ENCODE data around the gene ILDR2.
"Not testable (repeated sequence)": the region's sequence is repeated elsewhere in the genome, so short reads cannot be mapped to it uniquely, and the experiment has no call there.

ILDR2 gene

GRCh38 chr1:166884040-166884642, 91.2 kb downstream of the ILDR2 start:
- peak; percentile 47 for DNase-seq

- DNase-seq, result no peak
Observed at GRCh38 chr1:166882893-166883292, 92.4 kb downstream of the ILDR2 start.

GRCh38 chr1:166878173-166878917, 97.0 kb downstream of the ILDR2 start:
- not testable (repeated sequence) for DNase-seq

DNA sequence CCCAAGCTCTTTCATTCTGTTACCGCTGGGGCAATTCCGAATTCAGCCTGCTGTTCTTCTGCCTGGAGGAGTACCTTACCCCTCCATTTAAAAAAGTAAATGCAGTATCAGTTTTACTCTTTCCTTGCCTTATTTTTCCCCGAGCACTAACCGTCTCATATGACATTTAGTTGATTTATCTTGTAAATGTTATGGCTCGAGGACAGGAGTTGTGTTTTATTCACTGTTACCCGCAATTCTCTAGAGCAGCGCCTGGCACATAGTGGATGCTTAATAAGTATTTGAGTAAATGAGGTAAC, 98.9 kb downstream of the ILDR2 start:
- no peak for DNase-seq

GRCh38 chr1:166875734-166876539, 99.4 kb downstream of the ILDR2 start, which contains the start of gene TADA1:
Gene TADA1, minus strand, starts transcription at chr1:166876264. Its CDS starts 31 bp downstream, at chr1:166876233.
- peak; percentile 99 for DNase-seq

GRCh38 chr1:166875302-166875733, 100.0 kb downstream of the ILDR2 start:
- no peak for DNase-seq

DNA sequence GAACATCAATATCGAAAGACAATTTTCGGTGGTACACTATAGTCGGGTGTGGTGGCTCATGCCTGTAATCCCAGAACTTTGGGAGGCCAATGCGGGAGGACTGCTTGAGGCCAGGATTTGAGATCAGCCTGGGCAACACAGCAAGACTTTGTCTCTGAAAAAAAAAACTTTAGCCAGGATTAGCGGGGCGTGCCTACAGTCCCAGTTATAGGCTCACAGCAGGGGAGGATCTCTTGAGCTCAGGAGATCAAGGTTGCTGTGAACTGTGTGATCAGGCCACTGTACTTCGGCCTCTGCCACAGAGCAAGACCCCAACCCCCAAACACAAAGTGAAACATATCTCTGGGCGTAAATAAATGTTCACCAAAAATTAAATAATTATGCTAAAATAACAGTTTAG, 100.9 kb downstream of the ILDR2 start:
- no peak for DNase-seq

DNA sequence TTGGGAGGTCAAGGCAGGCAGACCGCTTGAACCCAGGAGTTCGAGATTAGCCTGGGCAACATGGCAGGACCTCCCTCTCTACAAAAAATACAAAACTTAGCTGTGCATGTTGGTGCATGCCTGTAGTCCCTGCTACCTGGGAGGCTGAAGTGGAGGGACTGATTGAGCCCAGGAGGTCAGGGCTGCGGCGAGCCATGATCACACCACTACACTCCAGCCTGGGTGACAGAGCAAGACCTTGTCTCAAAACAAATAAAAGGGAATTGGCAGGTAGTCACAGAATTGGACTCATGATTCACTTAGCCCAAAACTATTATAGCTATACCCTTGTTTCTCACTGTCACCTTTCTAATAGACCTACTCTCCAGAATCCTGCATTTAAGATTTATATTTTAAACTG, 104.8 kb downstream of the ILDR2 start:
- DNase-seq, result no peak

DNA sequence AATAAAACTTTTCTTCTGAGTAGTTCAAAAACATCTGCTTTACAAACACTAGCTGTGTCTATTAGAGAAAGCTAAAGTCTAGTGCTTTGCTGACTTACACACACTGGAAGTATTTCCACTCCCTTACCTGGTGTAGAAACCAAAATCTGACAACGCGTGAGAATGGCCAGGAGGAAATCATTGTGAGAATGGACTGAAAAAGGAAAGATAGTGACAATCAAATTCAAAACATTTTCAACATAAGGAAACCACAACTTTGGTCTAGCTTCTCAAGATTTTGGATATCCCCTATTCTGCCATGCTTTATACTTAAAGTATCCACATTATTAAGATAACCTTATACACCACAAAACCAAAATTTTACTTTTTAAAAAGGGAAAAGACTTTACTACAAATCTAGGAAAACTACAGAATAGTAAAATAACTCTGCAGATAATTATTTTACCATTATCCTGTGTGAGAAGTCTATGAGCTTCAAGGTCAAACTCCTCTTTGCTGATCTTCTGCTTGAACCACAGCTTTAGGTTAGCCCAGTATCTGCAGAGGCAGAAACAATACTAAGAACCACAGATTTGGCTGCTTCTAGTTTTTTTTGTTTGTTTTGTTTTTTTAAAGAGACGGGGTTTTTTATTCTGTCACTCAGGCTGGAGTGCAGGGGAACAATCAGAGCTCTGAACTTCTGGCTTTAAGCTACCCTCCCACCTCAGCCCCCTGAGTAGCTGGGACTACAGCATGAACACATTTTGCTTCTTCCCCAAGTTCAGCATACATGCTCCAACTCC, 105.8 kb downstream of the ILDR2 start:
- DNase-seq, result no peak

GRCh38 chr1:166868639-166869038, 106.7 kb downstream of the ILDR2 start:
- no peak for DNase-seq

DNA sequence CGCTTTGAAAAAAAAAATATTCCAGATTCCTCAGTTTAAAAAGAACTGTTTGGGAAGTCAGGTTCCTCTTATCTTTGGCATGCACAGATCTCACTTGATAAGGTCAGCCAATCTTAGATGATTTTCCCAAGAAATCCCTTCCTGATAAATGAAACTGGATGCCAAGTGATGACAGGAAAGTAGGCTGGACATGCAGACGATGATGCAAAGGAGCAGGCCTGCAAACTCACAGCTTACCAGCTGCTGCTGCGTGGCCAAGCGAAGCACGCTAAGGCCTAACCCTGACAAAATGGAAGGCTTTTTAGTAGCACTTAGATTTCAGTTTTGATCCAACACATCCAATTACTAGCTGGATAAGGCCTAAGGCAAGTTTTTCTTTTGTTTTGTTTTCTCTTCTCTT, 109.4 kb downstream of the ILDR2 start:
- no peak for DNase-seq

DNA sequence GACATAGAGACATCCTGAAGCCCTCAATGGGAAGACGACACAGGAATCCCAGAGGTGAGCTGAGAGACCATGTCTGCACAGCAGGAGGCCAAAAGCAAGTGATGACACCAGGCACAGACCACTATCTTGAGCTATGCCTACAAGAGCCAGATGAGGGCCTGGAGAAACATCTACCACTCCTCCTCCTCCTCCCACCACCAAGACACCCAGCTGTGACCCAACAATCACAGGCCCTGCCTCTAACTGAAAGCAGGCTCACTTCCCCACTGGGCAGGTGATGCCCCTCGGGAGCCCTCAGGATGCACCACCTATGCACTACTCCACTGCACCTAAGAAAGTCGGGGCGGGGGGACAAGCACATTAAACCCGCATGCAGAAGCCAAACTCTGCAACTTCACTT, 115.7 kb downstream of the ILDR2 start:
- no peak for DNase-seq

DNA sequence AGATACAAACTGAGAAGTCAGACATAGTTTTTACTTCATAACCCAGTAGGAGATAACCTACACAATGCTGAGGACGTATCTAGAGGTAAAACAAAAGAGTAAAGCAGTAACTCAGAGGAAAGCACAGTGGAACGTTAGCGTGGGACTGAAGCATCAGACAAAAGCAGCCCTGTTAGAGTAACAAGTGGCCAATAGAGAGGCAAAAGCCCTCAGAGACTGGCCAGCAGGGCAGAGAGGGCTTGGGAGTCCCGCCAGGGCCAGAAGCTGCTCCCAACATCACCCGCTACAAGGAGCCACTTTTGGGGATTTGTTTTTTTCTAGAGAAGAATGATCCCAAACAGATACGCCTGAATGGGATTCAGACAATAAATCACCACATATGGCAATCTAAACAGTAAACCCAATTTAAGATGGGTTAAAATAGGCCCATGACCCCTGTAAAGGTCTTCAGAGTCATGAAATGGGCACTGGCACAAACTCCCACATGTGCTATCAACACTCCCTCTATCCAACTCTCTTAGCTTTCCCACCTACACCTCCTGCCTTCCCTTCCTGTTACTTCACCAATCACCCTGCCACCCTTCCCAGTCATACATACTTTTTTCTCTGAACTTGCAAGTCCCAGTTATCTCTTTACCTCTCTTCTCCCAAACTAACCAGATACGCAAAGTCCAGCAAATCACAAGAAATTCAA, 116.5 kb downstream of the ILDR2 start:
- no peak for DNase-seq

Measured in NCI-H2227 treated with DMSO at 0.1 percent for 48 hours (cell line).